GM19023 (cell line): ENCODE results near the gene IFI6.
"Not testable (repeated sequence)": the region's sequence is repeated elsewhere in the genome, so short reads cannot be mapped to it uniquely, and the experiment has no call there.

Source experiments
- ATAC-seq: cut with Tn5 transposase; IDR thresholded peaks from one replicate; pipeline ENCODE4 v1.9.1; 2021; ENCODE audit warnings: mild to moderate bottlenecking, moderate library complexity; ENCODE audit not compliant: unreplicated experiment

Gene IFI6

GRCh38 chr1:27652111-27652864 lies 19.7 kb downstream of the IFI6 start:
- no peak for ATAC-seq

GRCh38 chr1:27650539-27651175 lies 21.3 kb downstream of the IFI6 start:
- ATAC-seq: no peak

- no peak for ATAC-seq
Observed at GRCh38 chr1:27650171-27650538, 21.8 kb downstream of the IFI6 start.

- no peak for ATAC-seq
Observed at GRCh38 chr1:27649306-27649635, 22.7 kb downstream of the IFI6 start.

DNA sequence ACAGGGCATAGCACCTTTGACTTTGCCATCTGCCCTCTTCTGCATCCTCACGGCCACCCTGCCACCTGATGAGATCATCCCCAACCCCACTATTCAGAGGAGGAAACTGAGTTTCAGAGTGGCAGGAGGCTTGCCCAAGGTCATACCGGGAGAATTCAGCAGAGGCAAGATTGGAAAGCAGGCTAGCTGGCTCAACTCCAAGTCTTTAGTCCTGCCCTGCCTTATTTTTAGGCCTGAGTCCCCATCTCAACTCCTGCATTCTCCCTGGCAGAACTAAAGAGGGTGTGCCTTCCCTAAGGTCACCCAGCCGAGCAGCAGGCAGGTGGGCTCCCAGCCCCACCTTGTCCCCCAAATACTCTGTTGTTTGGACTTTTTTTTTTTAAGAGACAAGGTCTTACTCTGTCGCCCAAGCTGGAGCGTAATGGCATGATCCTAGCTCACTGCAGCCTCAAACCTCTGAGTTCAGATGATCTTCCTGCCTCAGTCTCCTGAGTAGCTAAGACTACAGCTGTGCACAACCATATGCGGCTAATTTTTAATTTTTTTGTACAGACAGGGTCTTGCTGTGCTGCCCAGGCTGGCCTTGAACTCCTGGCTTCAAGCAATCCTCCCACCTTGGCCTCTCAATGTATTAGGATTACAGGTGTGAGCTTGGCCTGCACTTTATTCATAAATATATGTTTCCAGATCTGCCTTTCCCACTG lies 23.2 kb downstream of the IFI6 start:
- no peak for ATAC-seq

- no peak for ATAC-seq
Observed at GRCh38 chr1:27647328-27647727, 24.7 kb downstream of the IFI6 start.

DNA sequence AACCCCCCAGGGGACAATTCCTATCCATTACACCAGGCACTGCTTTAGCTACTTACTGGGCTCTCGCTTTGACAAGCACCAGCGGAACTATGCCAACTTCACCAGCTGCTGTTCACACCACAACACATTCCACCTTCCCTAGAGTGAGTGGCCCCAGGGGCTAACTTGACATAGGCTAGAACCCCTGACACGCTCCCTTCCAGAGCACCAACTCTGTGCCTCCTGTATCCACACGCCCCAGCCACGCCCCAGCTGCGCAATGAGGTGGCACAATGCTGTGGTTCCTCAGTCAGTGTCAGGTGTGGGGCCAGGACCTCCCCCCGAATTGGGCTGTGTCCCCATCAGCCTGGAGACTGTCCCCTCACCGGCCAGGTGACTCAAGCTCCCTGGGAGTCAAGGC lies 25.3 kb downstream of the IFI6 start:
- ATAC-seq: no peak

DNA sequence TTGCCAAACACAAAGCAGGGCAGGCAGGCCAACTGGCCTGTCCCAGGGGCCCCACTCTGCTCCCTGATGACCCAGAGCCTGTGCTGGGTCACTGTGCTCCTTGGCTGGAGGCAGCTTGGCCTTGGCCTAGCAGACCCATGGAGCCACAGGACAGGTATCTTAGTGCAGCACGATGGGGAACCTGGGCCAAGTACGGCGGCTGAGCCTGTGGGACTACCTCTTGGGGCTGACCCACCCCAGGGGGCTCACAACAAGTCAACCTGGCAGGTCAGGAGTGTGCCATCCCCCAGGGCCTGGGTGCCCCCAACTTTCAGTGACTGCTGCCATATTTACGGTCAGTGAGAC lies 26.9 kb downstream of the IFI6 start:
- no peak for ATAC-seq

- no peak for ATAC-seq
Observed at GRCh38 chr1:27644369-27645070, 27.5 kb downstream of the IFI6 start.

- ATAC-seq: no peak
Observed at GRCh38 chr1:27643600-27644368, 28.2 kb downstream of the IFI6 start.

- not testable (repeated sequence) for ATAC-seq
Observed at GRCh38 chr1:27640514-27640913, 31.5 kb downstream of the IFI6 start.

GRCh38 chr1:27638805-27639204 lies 33.2 kb downstream of the IFI6 start:
- ATAC-seq: no peak

DNA sequence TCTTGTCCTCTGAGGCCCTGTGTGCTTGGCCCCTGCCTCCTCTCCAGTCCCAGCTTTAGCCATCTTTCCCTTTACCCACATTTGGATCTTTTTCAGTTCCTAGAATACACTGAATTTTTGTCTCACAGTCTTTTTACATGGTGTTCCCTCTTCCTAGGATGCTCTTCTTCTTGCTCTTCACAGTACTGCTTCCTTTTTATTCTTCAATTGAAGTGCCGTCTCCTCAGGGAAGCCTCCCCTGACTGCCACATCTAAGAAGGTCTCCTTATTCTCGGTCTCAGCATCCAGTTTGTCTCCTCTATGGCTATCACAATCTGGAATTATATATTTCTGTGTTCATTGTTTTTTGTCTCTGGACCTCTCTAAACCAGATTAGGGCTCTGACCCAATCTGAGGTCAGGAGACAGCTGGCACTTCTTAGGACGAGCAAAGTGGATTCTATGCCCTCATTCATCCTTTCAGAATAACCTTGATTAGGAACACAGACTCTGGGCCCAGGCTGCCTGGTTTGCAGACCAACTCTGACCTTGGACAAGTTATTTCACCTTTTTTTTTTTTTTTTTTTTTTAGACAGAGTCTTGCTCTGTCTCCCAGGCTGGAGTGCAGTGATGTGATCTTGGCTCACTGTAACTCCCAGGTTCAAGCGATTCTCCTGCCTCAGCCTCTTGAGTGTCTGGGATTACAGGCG lies 33.8 kb downstream of the IFI6 start:
- no peak for ATAC-seq

- ATAC-seq: no peak
Observed at GRCh38 chr1:27635396-27636142, 36.4 kb downstream of the IFI6 start.

DNA sequence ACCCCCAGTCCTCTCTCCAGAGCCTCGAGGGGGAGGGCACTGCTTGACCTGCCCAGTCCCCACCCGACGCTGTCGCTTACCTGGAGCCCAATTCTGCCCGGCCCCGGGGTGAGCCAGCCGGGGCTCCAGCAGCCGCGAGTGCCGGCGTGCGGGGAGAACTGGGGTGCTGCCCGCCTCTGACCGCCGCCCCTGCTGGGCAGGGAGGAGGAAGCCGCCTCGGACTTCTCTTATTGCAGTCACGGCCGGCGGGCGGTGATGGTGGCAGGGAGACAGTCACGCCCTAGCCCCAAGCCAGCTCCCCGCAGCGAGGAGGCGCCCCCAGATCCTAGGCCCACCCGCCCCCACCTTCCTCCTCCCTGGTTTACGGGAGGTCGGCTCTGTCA lies 37.0 kb downstream of the IFI6 start, which contains the start of gene FGR:
TSS of gene FGR (minus strand) at position 201 of the 383 bp plus-strand sequence. CDS start 11,269 bp downstream, outside the sequence.
- ATAC-seq: no peak

DNA sequence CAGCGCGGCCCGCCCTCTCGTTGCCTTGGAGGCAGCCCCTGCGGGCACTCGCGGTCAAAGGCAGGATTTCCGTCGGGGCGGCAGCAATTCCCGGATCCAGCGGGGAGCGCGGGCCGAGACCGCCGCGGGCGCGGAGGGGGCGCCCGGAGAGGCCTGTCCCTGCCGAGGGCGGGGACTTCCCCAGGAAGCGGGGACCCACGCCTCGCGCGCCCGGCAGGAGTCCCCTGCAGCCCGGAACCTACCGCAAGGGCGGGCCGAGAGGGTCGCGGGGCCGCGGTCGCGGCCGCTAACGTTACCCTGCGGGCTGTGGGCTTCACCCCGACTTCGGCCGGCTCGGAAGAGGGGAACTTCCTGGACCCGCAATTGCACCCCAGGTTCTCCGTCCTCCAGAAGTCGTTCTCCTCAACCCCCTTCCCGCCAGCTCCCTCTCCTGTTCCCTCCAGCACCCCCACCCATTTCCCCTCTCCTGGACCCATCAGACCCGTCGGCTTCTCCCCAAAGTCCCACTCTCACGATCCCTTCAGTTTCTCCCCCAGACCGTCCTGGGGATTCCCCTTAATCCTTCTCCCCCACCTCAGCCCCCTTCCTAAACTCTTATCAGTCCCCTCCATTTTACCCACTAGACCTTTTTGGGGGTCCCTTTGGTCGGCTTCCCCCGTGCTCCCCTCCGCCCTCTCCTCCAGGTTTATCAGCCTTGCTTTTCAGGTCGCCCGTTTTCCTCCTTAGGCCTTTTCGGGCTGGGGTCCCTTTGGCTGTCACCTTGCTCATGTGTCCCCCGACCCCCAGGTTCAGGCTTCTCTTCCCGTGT lies 37.6 kb downstream of the IFI6 start:
- no peak for ATAC-seq

DNA sequence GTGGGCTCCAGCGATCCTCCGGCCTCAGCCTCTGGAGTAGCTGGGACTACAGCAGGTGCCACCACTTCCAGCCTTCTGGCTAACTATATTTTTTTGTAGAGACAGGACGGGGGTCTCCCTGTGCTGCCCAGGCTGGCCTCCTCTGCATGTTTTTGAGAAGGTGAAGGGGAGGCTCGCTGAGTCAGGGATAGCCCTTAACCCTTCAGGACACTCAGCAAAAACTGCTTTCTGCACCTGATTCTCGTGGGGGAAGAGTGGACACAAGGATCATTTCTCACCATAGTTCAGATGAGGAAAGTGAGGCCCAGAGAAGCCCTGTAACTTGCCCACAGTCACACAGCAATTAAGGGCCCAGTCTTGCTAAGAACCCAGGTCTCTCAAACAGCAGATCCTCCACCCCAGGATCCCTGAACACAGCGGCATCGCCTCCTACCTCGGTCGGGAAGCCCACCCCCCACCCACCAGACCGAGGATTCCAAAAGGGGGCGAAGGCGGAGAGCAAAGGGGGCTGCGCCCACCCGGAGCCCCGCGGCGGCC lies 38.3 kb downstream of the IFI6 start:
- ATAC-seq: no peak

GRCh38 chr1:27633298-27633610 lies 38.7 kb downstream of the IFI6 start:
- no peak for ATAC-seq
